ENCODE results near the gene LRRC74B.

DNA sequence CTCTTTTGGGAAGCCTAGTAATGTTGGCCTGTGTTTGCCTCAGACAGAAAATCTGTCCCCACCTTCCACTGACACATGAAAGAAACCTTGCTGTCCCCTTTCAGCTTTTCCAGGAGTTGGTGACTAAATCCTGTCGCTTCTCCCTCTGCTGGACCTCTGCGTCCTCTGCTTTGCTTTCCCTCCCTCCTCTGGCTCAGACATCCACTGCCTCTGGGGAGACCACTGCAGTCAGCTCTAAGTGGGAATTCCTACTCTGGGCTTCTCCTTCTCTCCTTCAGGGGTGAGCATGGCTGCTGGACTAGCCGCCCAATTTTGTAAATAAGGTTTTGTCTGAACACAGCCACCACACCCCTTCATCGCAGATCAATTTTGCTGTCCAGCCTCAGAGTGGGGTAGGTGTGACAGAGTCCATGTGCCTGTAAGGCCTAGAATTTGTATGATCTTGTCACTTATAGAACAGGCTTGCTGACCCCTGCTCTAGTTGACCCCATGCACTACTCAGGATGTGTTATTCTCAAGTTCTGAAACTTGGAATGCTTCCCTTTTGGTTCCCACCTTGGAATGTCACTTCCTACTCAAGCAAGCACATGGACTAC, 23.0 kb downstream of the LRRC74B start:
- TF ChIP-seq, protein P1, sequence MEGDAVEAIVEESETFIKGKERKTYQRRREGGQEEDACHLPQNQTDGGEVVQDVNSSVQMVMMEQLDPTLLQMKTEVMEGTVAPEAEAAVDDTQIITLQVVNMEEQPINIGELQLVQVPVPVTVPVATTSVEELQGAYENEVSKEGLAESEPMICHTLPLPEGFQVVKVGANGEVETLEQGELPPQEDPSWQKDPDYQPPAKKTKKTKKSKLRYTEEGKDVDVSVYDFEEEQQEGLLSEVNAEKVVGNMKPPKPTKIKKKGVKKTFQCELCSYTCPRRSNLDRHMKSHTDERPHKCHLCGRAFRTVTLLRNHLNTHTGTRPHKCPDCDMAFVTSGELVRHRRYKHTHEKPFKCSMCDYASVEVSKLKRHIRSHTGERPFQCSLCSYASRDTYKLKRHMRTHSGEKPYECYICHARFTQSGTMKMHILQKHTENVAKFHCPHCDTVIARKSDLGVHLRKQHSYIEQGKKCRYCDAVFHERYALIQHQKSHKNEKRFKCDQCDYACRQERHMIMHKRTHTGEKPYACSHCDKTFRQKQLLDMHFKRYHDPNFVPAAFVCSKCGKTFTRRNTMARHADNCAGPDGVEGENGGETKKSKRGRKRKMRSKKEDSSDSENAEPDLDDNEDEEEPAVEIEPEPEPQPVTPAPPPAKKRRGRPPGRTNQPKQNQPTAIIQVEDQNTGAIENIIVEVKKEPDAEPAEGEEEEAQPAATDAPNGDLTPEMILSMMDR (IDR thresholded peaks at IDR 0.05), result no peak
- no peak for TF ChIP-seq POLR2A (IDR thresholded peaks at IDR 0.05)
